Fibroblast of skin of right quadriceps (primary cell): ENCODE data around the gene ESPN.
"Not testable (repeated sequence)": the region's sequence is repeated elsewhere in the genome, so short reads cannot be mapped to it uniquely, and the experiment has no call there.

Experiments
- DNase-seq: peaks from one replicate; pipeline ENCODE4 v3.0.0-alpha.2; 2013

ESPN gene

GRCh38 chr1:6448749-6449631, 24.4 kb downstream of the ESPN start:
- DNase-seq, result no peak

GRCh38 chr1:6450005-6450450, 25.5 kb downstream of the ESPN start:
- no peak for DNase-seq

- DNase-seq, result not testable (repeated sequence)
Measured at GRCh38 chr1:6450486-6450885, 25.9 kb downstream of the ESPN start.

GRCh38 chr1:6450943-6451373, 26.4 kb downstream of the ESPN start:
- no peak for DNase-seq

GRCh38 chr1:6453895-6454855, 29.6 kb downstream of the ESPN start:
- not testable (repeated sequence) for DNase-seq

GRCh38 chr1:6454856-6455751, 30.5 kb downstream of the ESPN start:
- DNase-seq, result no peak

GRCh38 chr1:6455752-6456520, 31.4 kb downstream of the ESPN start:
- not testable (repeated sequence) for DNase-seq

- no peak for DNase-seq
Measured at GRCh38 chr1:6456800-6457466, 32.4 kb downstream of the ESPN start.

- no peak for DNase-seq
Measured at GRCh38 chr1:6459850-6460265, 35.3 kb downstream of the ESPN start.

GRCh38 chr1:6460301-6461050, 35.9 kb downstream of the ESPN start:
- DNase-seq, result no peak

GRCh38 chr1:6461051-6461530, 36.5 kb downstream of the ESPN start:
- no peak for DNase-seq

- DNase-seq, result no peak
Measured at GRCh38 chr1:6461538-6462411, 37.2 kb downstream of the ESPN start.

- no peak for DNase-seq
Measured at GRCh38 chr1:6462412-6463119, 38.0 kb downstream of the ESPN start.

GRCh38 chr1:6463120-6463412, 38.5 kb downstream of the ESPN start:
- no peak for DNase-seq

- no peak for DNase-seq
Measured at GRCh38 chr1:6464514-6464836, 39.9 kb downstream of the ESPN start.

GRCh38 chr1:6464915-6465314, 40.3 kb downstream of the ESPN start:
- DNase-seq, result no peak

GRCh38 chr1:6465461-6466005, 41.0 kb downstream of the ESPN start:
- DNase-seq, result no peak

- no peak for DNase-seq
Measured at GRCh38 chr1:6466023-6466422, 41.4 kb downstream of the ESPN start, which contains the start of gene TNFRSF25. TSS of gene TNFRSF25 (minus strand) at chr1:6466173. CDS start at chr1:6466107, 66 bp downstream.
